Measurements from ENCODE around the gene TRPV6.

TRPV6 gene

GRCh38 chr7:142898377-142899170 is 13.0 kb upstream of the TRPV6 start:
- Histone ChIP-seq H3K79me2 (ENCODE audit: insufficient read depth, low read length) (no peaks in the 10 kb centered on the region), H3K9ac (ENCODE audit: low read length) (no peak overlapping the region), H3K36me3 (ENCODE audit: low read length) (no peaks in the 10 kb centered on the region), H3F3A (ENCODE audit: insufficient read depth) (no peaks in the 10 kb centered on the region), H3K4me2 (ENCODE audit: low read depth, low read length, poor library complexity, severe bottlenecking) (no peak overlapping the region), H3K4me3 (ENCODE audit: insufficient read depth, low read length, poor library complexity, severe bottlenecking) (no peak overlapping the region), H3K27me3 (ENCODE audit: low read length) (no peaks in the 10 kb centered on the region), H4K20me1 (ENCODE audit: low read depth, low read length) (no peaks in the 10 kb centered on the region), H3K9me2 (replicated peaks; ENCODE audit: insufficient read depth, low read length) (no peaks in the 10 kb centered on the region), H2AFZ (ENCODE audit: low read depth, low read length, severe bottlenecking) (no peak overlapping the region), H3K9me3 (ENCODE audit: insufficient read depth, low read length) (no peaks in the 10 kb centered on the region), H3K27ac (ENCODE audit: low read depth, low read length) (no peak overlapping the region)
- TF ChIP-seq, protein P1, sequence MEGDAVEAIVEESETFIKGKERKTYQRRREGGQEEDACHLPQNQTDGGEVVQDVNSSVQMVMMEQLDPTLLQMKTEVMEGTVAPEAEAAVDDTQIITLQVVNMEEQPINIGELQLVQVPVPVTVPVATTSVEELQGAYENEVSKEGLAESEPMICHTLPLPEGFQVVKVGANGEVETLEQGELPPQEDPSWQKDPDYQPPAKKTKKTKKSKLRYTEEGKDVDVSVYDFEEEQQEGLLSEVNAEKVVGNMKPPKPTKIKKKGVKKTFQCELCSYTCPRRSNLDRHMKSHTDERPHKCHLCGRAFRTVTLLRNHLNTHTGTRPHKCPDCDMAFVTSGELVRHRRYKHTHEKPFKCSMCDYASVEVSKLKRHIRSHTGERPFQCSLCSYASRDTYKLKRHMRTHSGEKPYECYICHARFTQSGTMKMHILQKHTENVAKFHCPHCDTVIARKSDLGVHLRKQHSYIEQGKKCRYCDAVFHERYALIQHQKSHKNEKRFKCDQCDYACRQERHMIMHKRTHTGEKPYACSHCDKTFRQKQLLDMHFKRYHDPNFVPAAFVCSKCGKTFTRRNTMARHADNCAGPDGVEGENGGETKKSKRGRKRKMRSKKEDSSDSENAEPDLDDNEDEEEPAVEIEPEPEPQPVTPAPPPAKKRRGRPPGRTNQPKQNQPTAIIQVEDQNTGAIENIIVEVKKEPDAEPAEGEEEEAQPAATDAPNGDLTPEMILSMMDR (IDR thresholded peaks at IDR 0.05; ENCODE audit: insufficient read depth, low read length, poor library complexity, severe bottlenecking), result no peak
- TF ChIP-seq EZH2phosphoT487 (conservative IDR thresholded peaks at IDR 0.05; ENCODE audit: low read length), result no peak

- no peaks in the 10 kb centered on the region for H4K20me1 ChIP-seq (ENCODE audit: low read depth, low read length)
- H3K9me2 ChIP-seq (replicated peaks; ENCODE audit: insufficient read depth, low read length), result no peaks in the 10 kb centered on the region
- H3K9ac ChIP-seq (ENCODE audit: low read length), result no peak overlapping the region
- H3K79me2 ChIP-seq (ENCODE audit: insufficient read depth, low read length), result no peaks in the 10 kb centered on the region
- no peaks in the 10 kb centered on the region for H3F3A ChIP-seq (ENCODE audit: insufficient read depth)
- no peak overlapping the region for H3K4me3 ChIP-seq (ENCODE audit: insufficient read depth, low read length, poor library complexity, severe bottlenecking)
- TF ChIP-seq EZH2phosphoT487 (conservative IDR thresholded peaks at IDR 0.05; ENCODE audit: low read length), result no peak
- TF ChIP-seq, protein P1 (IDR thresholded peaks at IDR 0.05; ENCODE audit: insufficient read depth, low read length, poor library complexity, severe bottlenecking), result no peak
- H3K36me3 ChIP-seq (ENCODE audit: low read length), result no peaks in the 10 kb centered on the region
- no peaks in the 10 kb centered on the region for H3K9me3 ChIP-seq (ENCODE audit: insufficient read depth, low read length)
- no peak overlapping the region for H2AFZ ChIP-seq (ENCODE audit: low read depth, low read length, severe bottlenecking)
- H3K27ac ChIP-seq (ENCODE audit: low read depth, low read length), result no peak overlapping the region
- no peaks in the 10 kb centered on the region for H3K27me3 ChIP-seq (ENCODE audit: low read length)
- H3K4me2 ChIP-seq (ENCODE audit: low read depth, low read length, poor library complexity, severe bottlenecking), result no peak overlapping the region
Measured at GRCh38 chr7:142897691-142898090, 12.1 kb upstream of the TRPV6 start.

DNA sequence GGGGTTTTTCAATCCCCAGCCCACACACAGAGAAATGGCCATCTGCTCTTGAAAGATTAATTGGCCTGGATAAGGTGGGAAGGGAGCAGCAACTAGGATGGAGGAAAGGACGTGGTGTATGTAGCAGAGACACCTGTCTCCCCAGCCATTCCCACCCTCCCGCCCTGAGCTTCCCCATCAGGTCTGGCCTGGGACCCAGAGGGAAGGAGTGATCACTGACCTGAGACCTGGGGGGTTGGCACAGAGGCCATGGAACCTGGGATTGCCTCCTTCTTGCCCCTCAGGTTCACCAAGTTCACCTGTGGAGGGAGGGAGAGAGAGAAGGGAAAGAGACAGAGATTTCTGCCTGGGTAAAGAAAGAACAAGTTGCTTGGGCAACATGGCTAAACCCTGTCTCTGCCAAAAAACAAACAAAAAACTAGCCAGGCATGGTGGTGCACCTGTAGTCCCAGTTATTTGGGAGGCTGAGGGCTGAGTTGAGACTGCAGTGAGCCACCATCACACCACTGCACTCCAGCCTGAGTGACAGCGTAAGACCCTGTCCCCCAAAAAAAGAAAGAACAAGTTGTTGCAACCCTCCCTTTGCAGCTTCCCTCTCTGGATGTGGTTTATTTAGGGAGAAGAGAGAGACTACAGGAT is 11.3 kb upstream of the TRPV6 start:
- no peak overlapping the region for H3K4me3 ChIP-seq (ENCODE audit: insufficient read depth, low read length, poor library complexity, severe bottlenecking)
- H2AFZ ChIP-seq (ENCODE audit: low read depth, low read length, severe bottlenecking), result no peak overlapping the region
- no peaks in the 10 kb centered on the region for H3K27me3 ChIP-seq (ENCODE audit: low read length)
- no peaks in the 10 kb centered on the region for H4K20me1 ChIP-seq (ENCODE audit: low read depth, low read length)
- H3K9me2 ChIP-seq (replicated peaks; ENCODE audit: insufficient read depth, low read length), result no peaks in the 10 kb centered on the region
- no peaks in the 10 kb centered on the region for H3K79me2 ChIP-seq (ENCODE audit: insufficient read depth, low read length)
- H3F3A ChIP-seq (ENCODE audit: insufficient read depth), result no peaks in the 10 kb centered on the region
- H3K9me3 ChIP-seq (ENCODE audit: insufficient read depth, low read length), result no peaks in the 10 kb centered on the region
- TF ChIP-seq, protein P1 (IDR thresholded peaks at IDR 0.05; ENCODE audit: insufficient read depth, low read length, poor library complexity, severe bottlenecking), result no peak
- TF ChIP-seq EZH2phosphoT487 (conservative IDR thresholded peaks at IDR 0.05; ENCODE audit: low read length), result no peak
- no peak overlapping the region for H3K9ac ChIP-seq (ENCODE audit: low read length)
- no peak overlapping the region for H3K4me2 ChIP-seq (ENCODE audit: low read depth, low read length, poor library complexity, severe bottlenecking)
- H3K27ac ChIP-seq (ENCODE audit: low read depth, low read length), result no peak overlapping the region
- no peaks in the 10 kb centered on the region for H3K36me3 ChIP-seq (ENCODE audit: low read length)
